Activated CD8-positive, alpha-beta T cell treated with anti-CD3 and anti-CD28 coated beads for 36 hours (primary cell): ENCODE results near the gene BRME1. TPM values are rescaled to one million over a fixed set of nuclear protein-coding genes. Genes with fewer than 3 reads are reported as not detected.
A peak's percentile ranks its signal among the peaks of the same experiment; 100 is the strongest.
"Not testable (repeated sequence)": the region's sequence is repeated elsewhere in the genome, so short reads cannot be mapped to it uniquely, and the experiment has no call there.

Experiments used
- ATAC-seq: fragments of 200-7000 bp; cut with Tn5 transposase; one replicate; pipeline ENCODE4 v1.10.0; 2021; ENCODE audit warnings: mild to moderate bottlenecking, moderate library complexity
- CTCF ChIA-PET: fragments of 350-600 bp; sonication (Branson Sonifier 250); formaldehyde crosslinking; loops from one replicate; lab custom pipeline; 2021; ENCODE audit warnings: antibody characterized with exemption; lab: Charles Lee
- POLR2A ChIA-PET: fragments of 350-600 bp; sonication (Branson Sonifier 250); formaldehyde crosslinking; loops from one replicate; lab custom pipeline; 2021; ENCODE audit warnings: antibody characterized with exemption; lab: Charles Lee
- DNase-seq: peaks from one replicate; pipeline ENCODE4 v3.0.0-alpha.2; 2020
- H3K27ac Mint-ChIP-seq: one replicate; pipeline ENCODE4 v1.8.0; 2021; ENCODE audit warnings: mild to moderate bottlenecking, mixed read lengths
- H3K27me3 Mint-ChIP-seq: one replicate; pipeline ENCODE4 v1.8.0; 2021; ENCODE audit warnings: mixed read lengths
- H3K36me3 Mint-ChIP-seq: one replicate; pipeline ENCODE4 v1.8.0; 2021; ENCODE audit warnings: low read depth, mixed read lengths
- H3K4me1 Mint-ChIP-seq: one replicate; pipeline ENCODE4 v1.8.0; 2021; ENCODE audit warnings: low read depth, mixed read lengths
- H3K4me3 Mint-ChIP-seq: one replicate; pipeline ENCODE4 v1.8.0; 2021; ENCODE audit warnings: mild to moderate bottlenecking, moderate library complexity, mixed read lengths
- H3K9me3 Mint-ChIP-seq: one replicate; pipeline ENCODE4 v1.8.0; 2021; ENCODE audit warnings: mixed read lengths
- CTCF ChIP-seq: fragments of 200-600 bp; IDR thresholded peaks from one replicate; pipeline ENCODE4 v1.8.0; 2022; ENCODE audit warnings: antibody characterized with exemption, mild to moderate bottlenecking
- intact Hi-C: fragments of 100-400 bp; cut with micrococcal nuclease; formaldehyde crosslinking; loops from one replicate; pipeline ENCODE4 v1.10.0; 2022
- total RNA-seq, 2 experiments: library from RNA; stranded (reverse); gene quantifications; one replicate each; pipeline ENCODE4 v1.2.3, GENCODE V29; 2021

The BRME1 gene
- total RNA-seq, 2 experiments from 2014 or later: 3.6 to 5.2 TPM

GRCh38 chr19:13856497-13856896 is 49.4 kb downstream of the BRME1 start:
- no peak overlapping the region for H3K27ac Mint-ChIP-seq
- H3K36me3 Mint-ChIP-seq: no peaks in the 10 kb centered on the region
- POLR2A ChIA-PET: no interaction called here
- CTCF ChIA-PET: interaction anchor here (0.9 to 1.6 kb wide), 3 partner anchors 17 to 267 kb away, joined by 3 to 4 read pairs (median 4); no protein-coding TSS in a partner anchor
- H3K4me3 Mint-ChIP-seq: no peak overlapping the region
- H3K27me3 Mint-ChIP-seq: no peaks in the 10 kb centered on the region
- peaks cover 18% of the 10 kb centered on the region for H3K4me1 Mint-ChIP-seq
- no peak for TF ChIP-seq CTCF
- no peaks in the 10 kb centered on the region for H3K9me3 Mint-ChIP-seq
- ATAC-seq: no peak
- intact Hi-C loops: no loop called here
- no peak for DNase-seq

DNA sequence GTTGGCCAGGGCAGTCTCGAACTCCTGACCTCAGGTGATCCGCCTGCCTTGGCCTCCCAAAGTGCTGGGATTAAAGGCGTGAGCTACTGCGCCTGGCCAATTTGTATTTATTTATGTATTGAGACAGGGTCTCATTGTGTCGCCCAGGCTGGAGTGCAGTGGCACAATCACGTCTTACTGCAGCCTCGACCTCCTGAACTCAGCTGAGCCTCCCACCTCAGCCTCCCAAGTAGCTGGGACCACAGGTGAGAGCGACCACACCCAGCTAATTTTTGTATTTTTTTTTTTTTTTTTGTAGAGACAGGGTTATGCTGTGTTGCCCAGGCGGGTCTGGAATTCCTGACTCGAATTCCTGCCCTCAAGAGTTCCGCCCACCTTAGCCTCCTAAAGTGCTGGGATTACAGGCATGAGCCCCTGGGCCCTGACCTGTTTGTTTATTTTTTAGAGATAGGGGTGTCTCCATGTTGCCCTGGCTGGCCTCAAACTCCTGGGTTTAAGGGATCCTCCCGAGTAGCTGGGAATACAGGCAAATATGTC is 53.7 kb downstream of the BRME1 start:
- ChIA-PET CTCF (interaction anchor here (0.9 to 3.3 kb wide), 5 partner anchors 10 to 628 kb away, joined by 3 to 21 read pairs (median 4); no protein-coding TSS in a partner anchor), POLR2A (interaction anchor here (1.2 to 6.9 kb wide), 6 partner anchors 9 to 77 kb away, joined by 3 to 78 read pairs (median 6); partner anchors contain the start of gene C19orf53)
- DNase-seq, ATAC-seq, H3K27ac Mint-ChIP-seq, H3K4me3 Mint-ChIP-seq, H3K27me3 Mint-ChIP-seq, H3K36me3 Mint-ChIP-seq, H3K9me3 Mint-ChIP-seq, intact Hi-C loops: not testable (repeated sequence)
- H3K4me1 Mint-ChIP-seq: peaks cover 25% of the 10 kb centered on the region

DNA sequence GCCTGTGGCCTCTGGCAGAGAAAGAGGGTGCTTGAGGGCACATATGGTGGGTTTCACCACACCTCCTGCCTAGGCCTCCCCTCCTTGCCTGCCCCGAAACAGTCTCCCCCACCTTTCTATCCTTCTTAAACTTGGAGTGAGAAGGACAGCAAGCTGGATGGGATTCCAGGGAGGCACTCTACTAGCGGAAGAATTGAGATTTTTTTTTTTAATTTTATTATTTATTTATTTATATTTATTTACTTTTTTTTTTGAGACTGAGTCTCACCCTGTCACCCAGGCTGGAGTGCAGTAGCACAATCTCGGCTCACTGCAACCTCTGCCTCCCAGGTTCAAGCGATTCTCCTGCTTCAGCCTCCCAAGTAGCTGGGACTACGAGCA is 54.2 kb downstream of the BRME1 start:
- ChIA-PET POLR2A (interaction anchor here (0.6 to 6.9 kb wide), 6 partner anchors 9 to 77 kb away, joined by 3 to 78 read pairs (median 5); partner anchors contain the start of gene C19orf53), CTCF (interaction anchor here (0.7 to 3.3 kb wide), 6 partner anchors 11 to 629 kb away, joined by 3 to 21 read pairs (median 4); no protein-coding TSS in a partner anchor)
- H3K9me3 Mint-ChIP-seq, ATAC-seq, DNase-seq, H3K36me3 Mint-ChIP-seq, H3K27me3 Mint-ChIP-seq, H3K4me3 Mint-ChIP-seq, intact Hi-C loops: not testable (repeated sequence)
- Mint-ChIP-seq H3K27ac (peak overlapping the region; percentile 13), H3K4me1 (peaks cover 25% of the 10 kb centered on the region)

- CTCF ChIA-PET: interaction anchor here (0.7 to 5.5 kb wide), 6 partner anchors 11 to 198 kb away, joined by 3 to 45 read pairs (median 4); no protein-coding TSS in a partner anchor
- Mint-ChIP-seq H3K4me1 (peaks cover 30% of the 10 kb centered on the region), H3K9me3 (no peaks in the 10 kb centered on the region), H3K36me3 (no peaks in the 10 kb centered on the region), H3K27ac (peak overlapping the region; percentile 87), H3K4me3 (peak overlapping the region; percentile 69), H3K27me3 (no peaks in the 10 kb centered on the region)
- no peak for TF ChIP-seq CTCF
- peak; percentile 3 for ATAC-seq
- POLR2A ChIA-PET: interaction anchor here (0.6 to 6.9 kb wide), 6 partner anchors 9 to 76 kb away, joined by 3 to 78 read pairs (median 5); partner anchors contain the start of gene C19orf53
- intact Hi-C loops: no loop called here
- peak; percentile 79 for DNase-seq
Observed at GRCh38 chr19:13850910-13851733, 54.8 kb downstream of the BRME1 start.

DNA sequence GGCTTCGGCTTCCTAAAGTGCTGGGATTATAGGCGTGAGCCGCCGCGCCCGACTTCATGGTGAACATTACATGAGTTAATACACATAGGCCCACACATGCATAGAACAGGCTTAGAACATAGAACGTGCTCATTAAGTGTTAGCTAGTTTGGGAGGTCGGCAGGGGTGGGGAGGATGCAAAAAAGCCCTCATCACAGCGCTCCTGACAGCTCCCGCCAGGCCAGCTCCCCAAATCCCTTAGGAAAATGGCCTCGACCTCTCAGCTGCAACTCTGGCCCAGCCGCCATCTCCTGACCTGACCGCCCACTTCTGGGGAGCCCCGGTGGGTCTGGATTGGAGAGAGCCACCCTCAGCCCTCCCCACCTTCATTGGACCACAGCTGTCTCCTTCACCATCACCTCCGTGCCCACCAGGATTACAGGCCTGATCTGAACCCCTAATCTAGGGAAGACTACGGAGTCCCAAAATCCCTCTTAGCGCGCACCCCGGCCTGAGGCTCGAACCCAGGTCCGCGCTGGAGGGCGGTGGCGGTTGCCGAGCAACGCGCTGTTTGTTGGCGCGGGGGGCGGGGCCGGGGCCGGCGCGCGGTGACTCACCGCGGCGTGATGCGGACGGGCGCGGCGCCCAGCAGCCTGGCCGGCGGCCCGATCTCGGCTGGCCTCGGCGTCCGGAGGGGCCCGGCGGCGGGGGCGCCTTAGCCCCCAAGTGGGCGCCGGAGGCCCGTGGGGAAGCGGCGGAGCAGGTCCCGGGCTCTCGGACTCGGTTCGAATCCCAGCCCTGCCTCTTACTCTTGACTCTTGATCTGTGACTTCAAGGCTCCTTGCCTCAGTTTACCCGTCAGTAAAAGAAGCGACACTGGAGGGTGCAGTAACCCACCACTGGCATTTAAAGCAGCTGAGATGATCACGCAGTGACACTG is 55.7 kb downstream of the BRME1 start:
- intact Hi-C loops: no loop called here
- POLR2A ChIA-PET: interaction anchor here (0.9 to 6.9 kb wide), 4 partner anchors 9 to 16 kb away, joined by 3 to 78 read pairs (median 30); no protein-coding TSS in a partner anchor
- H3K4me1 Mint-ChIP-seq: peaks cover 37% of the 10 kb centered on the region
- H3K27me3 Mint-ChIP-seq: no peaks in the 10 kb centered on the region
- no peaks in the 10 kb centered on the region for H3K36me3 Mint-ChIP-seq
- CTCF ChIA-PET: interaction anchor here (1.4 to 5.5 kb wide), 2 partner anchors 12 to 66 kb away, joined by 3 to 45 read pairs; no protein-coding TSS in a partner anchor
- DNase-seq: peak; percentile 80
- no peak for TF ChIP-seq CTCF
- ATAC-seq: no peak
- H3K4me3 Mint-ChIP-seq: peak overlapping the region; percentile 69
- peak overlapping the region; percentile 87 for H3K27ac Mint-ChIP-seq
- H3K9me3 Mint-ChIP-seq: no peaks in the 10 kb centered on the region
